BLaER1 (cell line): ENCODE data around the gene NEUROD4.
A peak's percentile ranks its signal among the peaks of the same experiment; 100 is the strongest.
"Not testable (repeated sequence)": the region's sequence is repeated elsewhere in the genome, so short reads cannot be mapped to it uniquely, and the experiment has no call there.

Experiments
- H3K27ac ChIP-seq: shearing (Covaris generic); formaldehyde crosslinking; 2 replicates; pipeline ENCODE4 v1.8.1; 2022
- H3K27me3 ChIP-seq: shearing (Covaris generic); formaldehyde crosslinking; 2 replicates; pipeline ENCODE4 v1.8.1; 2022
- H3K36me3 ChIP-seq: shearing (Covaris generic); formaldehyde crosslinking; 2 replicates; pipeline ENCODE4 v1.8.1; 2022
- H3K4me1 ChIP-seq: shearing (Covaris generic); formaldehyde crosslinking; 2 replicates; pipeline ENCODE4 v1.8.1; 2022
- H3K4me2 ChIP-seq: shearing (Covaris generic); formaldehyde crosslinking; 2 replicates; pipeline ENCODE4 v1.8.1; 2022
- H3K4me3 ChIP-seq: shearing (Covaris generic); formaldehyde crosslinking; 2 replicates; pipeline ENCODE4 v1.8.1; 2022
- H3K9ac ChIP-seq: shearing (Covaris generic); formaldehyde crosslinking; 2 replicates; pipeline ENCODE4 v1.8.1; 2022
- H3K9me3 ChIP-seq: shearing (Covaris generic); formaldehyde crosslinking; 2 replicates; pipeline ENCODE4 v1.8.1; 2022
- H4K20me1 ChIP-seq: shearing (Covaris generic); formaldehyde crosslinking; 2 replicates; pipeline ENCODE4 v1.8.1; 2022
- Cebpa-rat ChIP-seq: shearing (Covaris generic); IDR thresholded peaks from 2 replicates; pipeline ENCODE4 v1.8.1; 2022

NEUROD4 gene

GRCh38 chr12:54984658-54985376, 35.0 kb upstream of the NEUROD4 start, which contains the start of gene TESPA1:
TSS of gene TESPA1 (minus strand) at chr12:54984762. CDS start at chr12:54974562, 10,200 bp downstream.
- H4K20me1 ChIP-seq, result no peaks in the 10 kb centered on the region
- H3K27ac ChIP-seq, result peak within 1 kb of the TSS; percentile 62
- H3K4me2 ChIP-seq, result peak within 1 kb of the TSS; percentile 65
- peaks cover 23% of the 10 kb centered on the region for H3K4me1 ChIP-seq
- H3K27me3 ChIP-seq, result no peaks in the 10 kb centered on the region
- H3K4me3 ChIP-seq, result peak within 1 kb of the TSS; percentile 37
- no peaks in the 10 kb centered on the region for H3K36me3 ChIP-seq
- H3K9me3 ChIP-seq, result no peaks in the 10 kb centered on the region
- TF ChIP-seq Cebpa-rat, result no peak
- peak within 1 kb of the TSS; percentile 38 for H3K9ac ChIP-seq

GRCh38 chr12:54986773-54987172, 33.0 kb upstream of the NEUROD4 start:
- H3K36me3 ChIP-seq, H3K27me3 ChIP-seq, H3K9ac ChIP-seq, H3K4me3 ChIP-seq, H4K20me1 ChIP-seq, H3K4me2 ChIP-seq, H3K27ac ChIP-seq, H3K9me3 ChIP-seq: not testable (repeated sequence)
- H3K4me1 ChIP-seq, result peaks cover 35% of the 10 kb centered on the region

GRCh38 chr12:54987611-54988231, 32.1 kb upstream of the NEUROD4 start:
- no peaks in the 10 kb centered on the region for H3K36me3 ChIP-seq
- peaks cover 39% of the 10 kb centered on the region for H3K4me1 ChIP-seq
- no peaks in the 10 kb centered on the region for H3K27me3 ChIP-seq
- no peak overlapping the region for H3K27ac ChIP-seq
- H3K4me3 ChIP-seq, result no peak overlapping the region
- no peak overlapping the region for H3K9ac ChIP-seq
- H3K4me2 ChIP-seq, result no peak overlapping the region
- no peaks in the 10 kb centered on the region for H4K20me1 ChIP-seq
- H3K9me3 ChIP-seq, result no peaks in the 10 kb centered on the region
- TF ChIP-seq Cebpa-rat, result no peak

- Histone ChIP-seq H3K4me1 (peaks cover 39% of the 10 kb centered on the region), H3K27ac (no peak overlapping the region)
- TF ChIP-seq Cebpa-rat, result no peak
Measured at GRCh38 chr12:54988402-54989054, 31.2 kb upstream of the NEUROD4 start.

GRCh38 chr12:54989829-54990228, 29.9 kb upstream of the NEUROD4 start:
- Histone ChIP-seq H3K4me1 (peaks cover 28% of the 10 kb centered on the region), H4K20me1 (no peaks in the 10 kb centered on the region), H3K4me2 (no peak overlapping the region), H3K27ac (no peak overlapping the region), H3K36me3 (no peaks in the 10 kb centered on the region), H3K27me3 (no peaks in the 10 kb centered on the region), H3K9me3 (no peaks in the 10 kb centered on the region), H3K4me3 (no peak overlapping the region), H3K9ac (no peak overlapping the region)
- TF ChIP-seq Cebpa-rat, result no peak

More at GRCh38 chr12:54988402-54989054, 31.2 kb upstream of the NEUROD4 start:
- Histone ChIP-seq H3K4me3 (no peak overlapping the region), H3K9me3 (no peaks in the 10 kb centered on the region), H4K20me1 (no peaks in the 10 kb centered on the region), H3K36me3 (no peaks in the 10 kb centered on the region), H3K4me2 (no peak overlapping the region), H3K27me3 (no peaks in the 10 kb centered on the region), H3K9ac (no peak overlapping the region)

GRCh38 chr12:54991161-54991990, 28.4 kb upstream of the NEUROD4 start:
- Histone ChIP-seq H3K27me3 (no peaks in the 10 kb centered on the region), H3K9ac (peak overlapping the region; percentile 11), H3K4me1 (peaks cover 29% of the 10 kb centered on the region), H3K36me3 (no peaks in the 10 kb centered on the region), H3K4me3 (no peak overlapping the region), H3K9me3 (no peaks in the 10 kb centered on the region), H3K27ac (peak overlapping the region; percentile 50), H3K4me2 (peak overlapping the region; percentile 59), H4K20me1 (no peaks in the 10 kb centered on the region)
- TF ChIP-seq Cebpa-rat, result no peak

GRCh38 chr12:54991991-54992375, 27.8 kb upstream of the NEUROD4 start:
- Histone ChIP-seq H4K20me1 (no peaks in the 10 kb centered on the region), H3K27ac (peak overlapping the region; percentile 50), H3K9me3 (no peaks in the 10 kb centered on the region), H3K4me3 (no peak overlapping the region), H3K27me3 (no peaks in the 10 kb centered on the region), H3K36me3 (no peaks in the 10 kb centered on the region), H3K9ac (no peak overlapping the region), H3K4me1 (peaks cover 35% of the 10 kb centered on the region), H3K4me2 (peak overlapping the region; percentile 59; the same call in 1 of the 2 replicates)
- no peak for TF ChIP-seq Cebpa-rat

- TF ChIP-seq Cebpa-rat, result no peak
- no peak overlapping the region for H3K4me2 ChIP-seq
- peaks cover 37% of the 10 kb centered on the region for H3K4me1 ChIP-seq
- no peak overlapping the region for H3K9ac ChIP-seq
- H3K36me3 ChIP-seq, result no peaks in the 10 kb centered on the region
- no peak overlapping the region for H3K4me3 ChIP-seq
- no peaks in the 10 kb centered on the region for H4K20me1 ChIP-seq
- peaks cover 6% of the 10 kb centered on the region for H3K9me3 ChIP-seq
- H3K27ac ChIP-seq, result no peak overlapping the region
- H3K27me3 ChIP-seq, result no peaks in the 10 kb centered on the region
Measured at GRCh38 chr12:54993181-54993835, 26.5 kb upstream of the NEUROD4 start.

GRCh38 chr12:54996205-54996604, 23.6 kb upstream of the NEUROD4 start:
- Histone ChIP-seq H4K20me1 (no peaks in the 10 kb centered on the region), H3K4me3 (no peak overlapping the region), H3K27me3 (no peaks in the 10 kb centered on the region), H3K4me2 (peak overlapping the region; percentile 54), H3K9ac (no peak overlapping the region), H3K36me3 (no peaks in the 10 kb centered on the region), H3K4me1 (peaks cover 45% of the 10 kb centered on the region), H3K9me3 (peaks cover 25% of the 10 kb centered on the region), H3K27ac (peak overlapping the region; percentile 44)
- no peak for TF ChIP-seq Cebpa-rat
